ENCODE data around the gene CTDSPL. TPM values are rescaled to one million over a fixed set of nuclear protein-coding genes. Genes with fewer than 3 reads are reported as not detected.
A peak's percentile ranks its signal among the peaks of the same experiment; 100 is the strongest.

CTDSPL gene
- total RNA-seq, 4 donors from 2014 or later: 78.9 to 130 (median 111) TPM

- no peak overlapping the region for H3K4me3 ChIP-seq
- H3K36me3 ChIP-seq: no peaks in the 10 kb centered on the region
- WGBS: 72% methylated on average over 4 of the region's 4 CpGs
- no peaks in the 10 kb centered on the region for H3K9me3 ChIP-seq
- H3K27ac ChIP-seq: peak overlapping the region; percentile 45
- TF ChIP-seq POLR2AphosphoS5 (IDR thresholded peaks at IDR 0.05): no peak
- TF ChIP-seq CTCF (IDR thresholded peaks at IDR 0.05): no peak
- no peak for TF ChIP-seq EP300 (IDR thresholded peaks at IDR 0.05)
- no peak for TF ChIP-seq POLR2A (IDR thresholded peaks at IDR 0.05)
- DNase-seq (ENCODE audit: low spot score in 2 of 2): no peak
- H3K27me3 ChIP-seq: no peaks in the 10 kb centered on the region
- H3K4me1 ChIP-seq: peaks cover 77% of the 10 kb centered on the region
Measured at GRCh38 chr3:37943126-37943525, 81.4 kb downstream of the CTDSPL start.

- DNase-seq (ENCODE audit: low spot score in 2 of 2): no peak
- Histone ChIP-seq H3K4me1 (peaks cover 70% of the 10 kb centered on the region), H3K9me3 (no peaks in the 10 kb centered on the region), H3K27me3 (no peaks in the 10 kb centered on the region), H3K4me3 (no peak overlapping the region), H3K27ac (peak overlapping the region; percentile 74), H3K36me3 (no peaks in the 10 kb centered on the region)
- WGBS: 87% methylated on average over 8 of the region's 8 CpGs
- TF ChIP-seq POLR2A (IDR thresholded peaks at IDR 0.05) (no peak), EP300 (IDR thresholded peaks at IDR 0.05) (no peak), POLR2AphosphoS5 (IDR thresholded peaks at IDR 0.05) (no peak), CTCF (IDR thresholded peaks at IDR 0.05) (no peak)
Measured at GRCh38 chr3:37943631-37944314, 82.1 kb downstream of the CTDSPL start.

- no peak for DNase-seq (ENCODE audit: low spot score in 2 of 2)
- no peak overlapping the region for H3K4me3 ChIP-seq
- WGBS: 22% methylated on average over 2 of the region's 2 CpGs
- peak overlapping the region; percentile 74 for H3K27ac ChIP-seq
- no peaks in the 10 kb centered on the region for H3K36me3 ChIP-seq
- TF ChIP-seq EP300 (IDR thresholded peaks at IDR 0.05): no peak
- no peak for TF ChIP-seq CTCF (IDR thresholded peaks at IDR 0.05)
- peaks cover 68% of the 10 kb centered on the region for H3K4me1 ChIP-seq
- no peaks in the 10 kb centered on the region for H3K27me3 ChIP-seq
- no peaks in the 10 kb centered on the region for H3K9me3 ChIP-seq
Measured at GRCh38 chr3:37944391-37944842, 82.7 kb downstream of the CTDSPL start.

DNA sequence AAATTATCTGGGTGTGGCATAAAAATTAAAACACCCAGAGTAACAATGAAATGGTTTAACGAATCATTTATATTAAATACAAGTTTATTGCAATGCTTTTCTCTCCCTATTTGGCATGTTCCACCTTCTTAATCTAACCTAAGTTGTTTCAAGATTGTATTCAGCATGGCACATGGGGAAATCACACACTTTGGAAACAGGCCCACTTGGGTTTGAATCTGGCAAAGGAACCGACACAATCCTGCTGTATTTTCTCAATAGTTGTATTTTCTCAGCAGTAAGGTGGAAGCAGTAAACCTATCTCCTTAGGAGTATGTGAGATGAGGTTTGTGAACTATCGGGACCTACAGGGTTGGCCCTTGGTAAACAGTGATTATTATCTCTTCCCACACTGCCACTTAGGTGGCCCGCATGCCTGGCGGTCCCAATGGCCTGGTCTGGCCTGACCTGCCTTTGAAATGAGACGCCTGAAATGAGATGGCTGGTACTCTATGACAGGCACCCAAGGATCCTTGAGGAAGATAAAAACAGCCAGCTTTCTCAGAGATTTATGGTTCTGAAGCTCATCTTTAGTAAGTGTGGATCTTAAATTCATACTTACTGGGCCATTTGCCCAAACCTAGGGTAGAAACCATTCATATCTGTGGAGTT lies 83.6 kb downstream of the CTDSPL start:
- H3K27me3 ChIP-seq: no peaks in the 10 kb centered on the region
- no peaks in the 10 kb centered on the region for H3K36me3 ChIP-seq
- TF ChIP-seq EP300 (IDR thresholded peaks at IDR 0.05) (no peak), POLR2AphosphoS5 (IDR thresholded peaks at IDR 0.05) (no peak), CTCF (IDR thresholded peaks at IDR 0.05) (no peak), POLR2A (IDR thresholded peaks at IDR 0.05) (no peak)
- DNase-seq (ENCODE audit: low spot score in 2 of 2): no peak
- 36% methylated on average over 6 of the region's 6 CpGs for WGBS
- H3K9me3 ChIP-seq: no peaks in the 10 kb centered on the region
- H3K4me3 ChIP-seq: no peak overlapping the region
- peak overlapping the region; percentile 74 for H3K27ac ChIP-seq
- H3K4me1 ChIP-seq: peaks cover 67% of the 10 kb centered on the region

DNA sequence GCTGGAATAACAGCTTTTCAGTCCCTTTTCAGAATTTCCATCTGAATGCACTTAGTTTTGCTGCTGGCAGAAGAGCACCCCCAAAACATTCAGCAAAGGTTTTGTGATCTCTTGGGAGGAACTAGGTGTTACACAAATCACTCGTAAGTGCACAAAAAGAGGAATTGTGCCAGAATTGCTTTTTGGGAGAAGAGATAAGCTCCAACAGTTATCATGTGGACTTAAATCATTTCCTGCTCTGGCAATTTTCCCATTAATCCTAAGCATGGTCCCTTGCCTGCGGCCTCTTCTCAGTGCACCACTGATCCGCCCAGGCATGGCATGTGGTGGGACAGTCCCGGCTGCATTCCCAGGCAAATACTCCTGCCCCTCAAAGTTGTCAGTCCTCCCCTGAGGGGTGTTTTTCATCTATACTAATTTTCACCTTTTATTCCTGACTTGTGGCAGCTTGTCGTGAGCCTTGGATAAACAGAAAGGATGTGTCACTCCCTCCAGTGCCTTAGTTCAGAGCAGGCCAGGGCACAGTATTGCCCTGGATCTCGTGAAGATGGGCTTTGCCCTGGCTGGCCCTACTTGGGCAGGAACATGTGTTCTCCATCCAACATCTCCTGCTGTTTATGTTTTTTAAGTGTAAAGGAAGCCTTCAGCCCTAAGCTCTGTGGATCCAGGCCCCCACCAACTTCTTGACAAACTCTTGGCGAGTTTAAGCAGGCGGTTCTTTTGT lies 84.3 kb downstream of the CTDSPL start:
- TF ChIP-seq CTCF (IDR thresholded peaks at IDR 0.05) (no peak), POLR2AphosphoS5 (IDR thresholded peaks at IDR 0.05) (peak in 1 of 3 donors; percentile 38), EP300 (IDR thresholded peaks at IDR 0.05) (no peak), POLR2A (IDR thresholded peaks at IDR 0.05) (no peak)
- peaks cover 60% of the 10 kb centered on the region for H3K4me1 ChIP-seq
- no peak for DNase-seq (ENCODE audit: low spot score in 2 of 2)

More for the DNA sequence above, 84.3 kb downstream of the CTDSPL start:
- no peaks in the 10 kb centered on the region for H3K36me3 ChIP-seq
- WGBS: 15% methylated on average over 8 of the region's 8 CpGs
- no peaks in the 10 kb centered on the region for H3K9me3 ChIP-seq
- no peaks in the 10 kb centered on the region for H3K27me3 ChIP-seq
- peak overlapping the region; percentile 74 for H3K27ac ChIP-seq
- no peak overlapping the region for H3K4me3 ChIP-seq

All from suprapubic skin (tissue), 4 donors.